HCT116 (cell line): ENCODE measurements around the gene TMEM52. TPM values are rescaled to one million over a fixed set of nuclear protein-coding genes. Genes with fewer than 3 reads are reported as not detected.

Experiments
- ATAC-seq: fragments of 200-7000 bp; cut with Tn5 transposase; 2 replicates; pipeline ENCODE4 v1.9.1; 2020; ENCODE audit warnings: mild to moderate bottlenecking, moderate library complexity
- BruUV-seq: library from RNA; stranded (reverse); fragments of 400-500 nt; replicated peaks from 2 replicates; lab custom pipeline; 2021; lab: Mats Ljungman, UMichigan
- CTCF ChIA-PET: fragments of 300-600 bp; sonication (Branson Sonifier 250); formaldehyde crosslinking; loops from one replicate; lab custom pipeline; 2021; ENCODE audit warnings: antibody characterized with exemption; lab: Charles Lee
- POLR2A ChIA-PET: fragments of 300-600, 350-600 bp; sonication (Branson Sonifier 250); formaldehyde crosslinking; loops from one replicate; lab custom pipeline; 2021; ENCODE audit warnings: antibody characterized with exemption; lab: Charles Lee
- RAD21 ChIA-PET, 2 experiments: fragments of 300-600 bp; sonication (Branson Sonifier 250); formaldehyde crosslinking; loops; one replicate each; lab custom pipeline; 2023; ENCODE audit warnings: low total read pairs in 2 of 2; ENCODE audit not compliant: uncharacterized antibody in 2 of 2, unreplicated experiment in 2 of 2, low non-redundant PET in 1 of 2; lab: Charles Lee
- DNase-seq: peaks from one replicate; pipeline ENCODE4 v3.0.0-alpha.2; 2010; ENCODE audit warnings: low read depth, low spot score
- H2AFZ ChIP-seq: fragments of 200-600 bp; shearing (Covaris generic), sonication (generic); 2 replicates; pipeline ENCODE4 v1.6.1; 2017; ENCODE audit warnings: low read depth, mixed run types, mixed read lengths, antibody characterized with exemption, low read length; ENCODE audit not compliant: poor library complexity, severe bottlenecking
- H3K27ac ChIP-seq: 2 replicates; pipeline ENCODE4 v1.5.1; 2012; ENCODE audit warnings: low read depth, low read length
- H3K27me3 ChIP-seq: fragments of 200-600 bp; sonication (generic); 2 replicates; pipeline ENCODE4 v1.6.1; 2016; ENCODE audit warnings: mixed run types, low read length, mixed read lengths; ENCODE audit not compliant: insufficient read depth
- H3K36me3 ChIP-seq, 2 experiments: fragments of 200-500 bp in 1 of 2; fragments of 200-600 bp in 1 of 2; sonication (Bioruptor generic) in 1 of 2; sonication (generic) in 1 of 2; 2 replicates each; pipeline versions ENCODE4 v1.5.1 to v1.6.1; 2014 to 2016; ENCODE audit warnings: low read length in 2 of 2, inconsistent platforms in 1 of 2, mixed read lengths in 1 of 2, mixed run types in 1 of 2; ENCODE audit not compliant: insufficient read depth in 2 of 2, control insufficient read depth in 1 of 2
- H3K4me1 ChIP-seq, 2 experiments: fragments of 200-600 bp in 1 of 2; sonication (generic) in 1 of 2; 2 replicates each; pipeline versions ENCODE4 v1.5.1 to v1.6.1; 2012 to 2017; ENCODE audit warnings: low read length in 2 of 2, inconsistent platforms in 1 of 2, mild to moderate bottlenecking in 1 of 2, mixed read lengths in 1 of 2, mixed run types in 1 of 2, moderate library complexity in 1 of 2; ENCODE audit not compliant: insufficient read depth in 2 of 2, control insufficient read depth in 1 of 2
- H3K4me2 ChIP-seq: fragments of 200-600 bp; sonication (generic); 2 replicates; pipeline ENCODE4 v1.6.1; 2017; ENCODE audit warnings: mixed run types, low read length, mixed read lengths
- H3K4me3 ChIP-seq, 2 experiments: fragments of 200-600 bp in 1 of 2; sonication (generic) in 1 of 2; replicated peaks in 1 of 2; 2 replicates each; pipeline ENCODE4 v1.5.1; 2011 to 2016; ENCODE audit warnings: low read length in 2 of 2, control low read depth in 1 of 2, low read depth in 1 of 2, mild to moderate bottlenecking in 1 of 2, mixed read lengths in 1 of 2, mixed run types in 1 of 2
- H3K79me2 ChIP-seq: fragments of 200-600 bp; sonication (generic); 2 replicates; pipeline ENCODE4 v1.6.1; 2017; ENCODE audit warnings: mild to moderate bottlenecking, mixed run types, low read length, moderate library complexity, mixed read lengths; ENCODE audit not compliant: insufficient read depth
- H3K9ac ChIP-seq: fragments of 200-600 bp; sonication (generic); 2 replicates; pipeline ENCODE4 v1.6.1; 2016; ENCODE audit warnings: low read length, mixed read lengths
- H3K9me2 ChIP-seq: fragments of 200-600 bp; sonication (generic), shearing (Covaris generic); 2 replicates; pipeline ENCODE4 v1.6.1; 2017; ENCODE audit warnings: mixed run types, mild to moderate bottlenecking, moderate library complexity; ENCODE audit not compliant: insufficient read depth
- H3K9me3 ChIP-seq, 2 experiments: fragments of 200-500 bp in 1 of 2; fragments of 200-600 bp in 1 of 2; sonication (Bioruptor generic) in 1 of 2; sonication (generic) in 1 of 2; 2 replicates each; pipeline ENCODE4 v1.6.1; 2014 to 2017; ENCODE audit warnings: low read length in 2 of 2, mixed read lengths in 2 of 2, inconsistent platforms in 1 of 2, low read depth in 1 of 2, mild to moderate bottlenecking in 1 of 2, mixed run types in 1 of 2, moderate library complexity in 1 of 2; ENCODE audit not compliant: control insufficient read depth in 1 of 2, insufficient read depth in 1 of 2
- H4K20me1 ChIP-seq: fragments of 200-600 bp; sonication (generic), shearing (Covaris generic); 2 replicates; pipeline ENCODE4 v1.6.1; 2017; ENCODE audit warnings: mixed run types, mild to moderate bottlenecking, moderate library complexity; ENCODE audit not compliant: insufficient read depth
- CEBPB ChIP-seq: IDR thresholded peaks from 2 replicates; pipeline ENCODE4 v1.6.1; 2012; ENCODE audit warnings: low read depth
- CTCF ChIP-seq, 3 experiments: fragments of 200-600 bp in 1 of 3; sonication (generic) in 1 of 3; IDR thresholded peaks in 2 of 3; conservative IDR thresholded peaks in 1 of 3; 2 replicates each; pipeline ENCODE4 v1.5.1; 2012 to 2017; ENCODE audit warnings: low read depth in 2 of 3, low read length in 2 of 3, antibody characterized with exemption in 1 of 3, borderline replicate concordance in 1 of 3, control low read depth in 1 of 3, mild to moderate bottlenecking in 1 of 3, mixed read lengths in 1 of 3, mixed run types in 1 of 3, moderate library complexity in 1 of 3; ENCODE audit not compliant: insufficient read depth in 1 of 3
- EGR1 ChIP-seq: IDR thresholded peaks from 2 replicates; pipeline ENCODE4 v1.6.1; 2012; ENCODE audit warnings: low read depth
- ELF1 ChIP-seq: IDR thresholded peaks from 2 replicates; pipeline ENCODE4 v1.6.1; 2012; ENCODE audit warnings: low read depth, borderline replicate concordance
- EZH2 ChIP-seq: fragments of 200-600 bp; sonication (generic); IDR thresholded peaks from 2 replicates; pipeline ENCODE4 v1.6.1; 2017; ENCODE audit warnings: antibody characterized with exemption, mixed run types
- EZH2phosphoT487 ChIP-seq: fragments of 200-600 bp; IDR thresholded peaks from 2 replicates; pipeline ENCODE4 v1.6.1; 2018; ENCODE audit warnings: antibody characterized with exemption, borderline replicate concordance
- FOSL1 ChIP-seq: IDR thresholded peaks from 2 replicates; pipeline ENCODE4 v1.6.1; 2012; ENCODE audit warnings: low read depth
- JUND ChIP-seq: IDR thresholded peaks from 2 replicates; pipeline ENCODE4 v1.6.1; 2012
- MAX ChIP-seq: IDR thresholded peaks from 2 replicates; pipeline ENCODE4 v1.6.1; 2012
- POLR2AphosphoS5 ChIP-seq: IDR thresholded peaks from 2 replicates; pipeline ENCODE4 v1.6.1; 2011; ENCODE audit warnings: mild to moderate bottlenecking, low read depth, low read length, moderate library complexity
- REST ChIP-seq: IDR thresholded peaks from 2 replicates; pipeline ENCODE4 v1.6.1; 2012; ENCODE audit warnings: low read depth
- SIN3A ChIP-seq: IDR thresholded peaks from 2 replicates; pipeline ENCODE4 v1.6.1; 2012; ENCODE audit warnings: low read depth
- SP1 ChIP-seq: IDR thresholded peaks from 2 replicates; pipeline ENCODE4 v1.6.1; 2012; ENCODE audit warnings: low read depth
- SRF ChIP-seq: IDR thresholded peaks from 2 replicates; pipeline ENCODE4 v1.6.1; 2012; ENCODE audit warnings: low read depth
- YY1 ChIP-seq: IDR thresholded peaks from 2 replicates; pipeline ENCODE4 v1.6.1; 2011; ENCODE audit warnings: low read length, low read depth, moderate library complexity, mild to moderate bottlenecking; ENCODE audit not compliant: insufficient replicate concordance; ENCODE audit errors: extremely low read depth
- ZBTB33 ChIP-seq: IDR thresholded peaks from 2 replicates; pipeline ENCODE4 v1.6.1; 2011; ENCODE audit warnings: mild to moderate bottlenecking, low read length, moderate library complexity; ENCODE audit not compliant: insufficient replicate concordance; ENCODE audit errors: extremely low read depth
- ZFX ChIP-seq: fragments of 450-650 bp; IDR thresholded peaks from 2 replicates; pipeline ENCODE4 v1.6.1; 2017
- ZNF274 ChIP-seq: fragments of 200-500 bp; sonication (Bioruptor generic); IDR thresholded peaks from 2 replicates; pipeline ENCODE4 v1.6.1; 2014; ENCODE audit warnings: mild to moderate bottlenecking, low read depth, low read length, inconsistent platforms
- intact Hi-C: fragments of 100-400 bp; cut with micrococcal nuclease; formaldehyde crosslinking; loops from 2 replicates; pipeline ENCODE4 v1.10.0; 2022
- total RNA-seq: library from RNA; stranded (reverse); gene quantifications from one replicate; pipeline ENCODE4 v1.2.1, GENCODE V29; 2021; ENCODE audit not compliant: unreplicated experiment

Gene TMEM52
- total RNA-seq, 1 experiment from 2014 or later, result 27.5 TPM

- no peak for ATAC-seq
- ChIA-PET RAD21 (no interaction called here), CTCF (no interaction called here)
These were observed 8.3 kb downstream of the TMEM52 start for GRCh38 chr1:1910651-1911331.

More at GRCh38 chr1:1910651-1911331, 8.3 kb downstream of the TMEM52 start:
- no peaks in the 10 kb centered on the region for H3K79me2 ChIP-seq
- peaks cover 19 to 36% of the 10 kb centered on the region in 2 experiments for H3K4me1 ChIP-seq
- H2AFZ ChIP-seq, result no peak overlapping the region
- no TSS peak for BruUV-seq
- no peak overlapping the region for H3K27ac ChIP-seq
- TF ChIP-seq ZBTB33 (no peak), ZNF274 (no peak), ELF1 (no peak), EZH2 (no peak), MAX (no peak), REST (no peak), POLR2AphosphoS5 (no peak), SP1 (no peak), SRF (no peak), ZFX (no peak), EZH2phosphoT487 (no peak), SIN3A (no peak), YY1 (no peak), CTCF (IDR thresholded peaks at IDR 0.05 in 2 of 3, conservative IDR thresholded peaks at IDR 0.05 in 1 of 3; ENCODE audit: borderline replicate concordance in 1 of 3, insufficient read depth in 1 of 3, low read depth in 2 of 3, low read length in 2 of 3) (no peak), FOSL1 (no peak), EGR1 (no peak), CEBPB (no peak), JUND (no peak)
- no peak overlapping the region for H3K4me3 ChIP-seq
- no peaks in the 10 kb centered on the region for H3K9me2 ChIP-seq
- POLR2A ChIA-PET, result no interaction called here
- H4K20me1 ChIP-seq, result no peaks in the 10 kb centered on the region
- H3K27me3 ChIP-seq, result no peaks in the 10 kb centered on the region
- no peak overlapping the region for H3K4me2 ChIP-seq
- no peaks in the 10 kb centered on the region for H3K36me3 ChIP-seq
- H3K9ac ChIP-seq, result no peak overlapping the region
- intact Hi-C loops, result no loop called here
- no peaks in the 10 kb centered on the region for H3K9me3 ChIP-seq
- no peak for DNase-seq
